Measurements from ENCODE around the gene IFNE. TPM values are rescaled to one million over a fixed set of nuclear protein-coding genes. Genes with fewer than 3 reads are reported as not detected.

IFNE gene
- total RNA-seq, 2 experiments from 2014 or later, result not detected

DNA sequence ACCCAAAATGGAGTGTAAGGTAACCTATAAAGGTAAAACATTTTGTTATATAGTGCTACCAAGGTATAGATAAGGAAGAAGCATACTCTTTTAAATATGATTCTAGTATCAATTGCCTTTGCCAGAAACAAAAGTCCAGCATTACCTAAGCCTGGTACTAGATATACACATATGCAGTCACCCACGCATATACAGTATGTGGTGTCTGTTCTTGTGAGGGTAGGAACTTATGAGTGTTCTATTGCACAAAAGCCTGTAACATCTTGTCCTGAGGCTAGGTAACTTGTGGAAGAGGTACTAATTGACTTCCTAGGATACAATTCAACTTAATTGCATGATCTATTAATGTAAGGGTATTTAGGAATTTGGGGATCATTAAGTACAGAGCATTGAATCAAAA lies 31.3 kb upstream of the IFNE start:
- no peak overlapping the region for H3K4me3 ChIP-seq (ENCODE audit: low read depth, low read length, poor library complexity, severe bottlenecking)
- BruUV-seq (replicated peaks), result no TSS peak
- no peaks in the 10 kb centered on the region for H3K9me3 ChIP-seq (ENCODE audit: low read length)
- H4K20me1 ChIP-seq (ENCODE audit: insufficient read depth, low read length), result no peaks in the 10 kb centered on the region
- no peaks in the 10 kb centered on the region for H3K36me3 ChIP-seq (ENCODE audit: insufficient read depth, low read length)
- ChIA-PET POLR2A (interaction anchor here (0.6 to 0.7 kb wide), 2 partner anchors 10 to 246 kb away, joined by 3 to 4 read pairs; no protein-coding TSS in a partner anchor), CTCF (ENCODE audit: unreplicated experiment) (no interaction called here)
- no peaks in the 10 kb centered on the region for H3K9me2 ChIP-seq (ENCODE audit: insufficient read depth, low read length)
- no peak overlapping the region for H3K4me2 ChIP-seq (ENCODE audit: low read length)
- intact Hi-C loops (cut with micrococcal nuclease; ENCODE audit: unreplicated experiment), result no loop called here
- H3K79me2 ChIP-seq (ENCODE audit: insufficient read depth, low read depth, low read length), result no peaks in the 10 kb centered on the region
- H3K4me1 ChIP-seq (ENCODE audit: insufficient read depth, low read length, poor library complexity, severe bottlenecking), result no peaks in the 10 kb centered on the region
- no peak overlapping the region for H2AFZ ChIP-seq (ENCODE audit: low read length)
- H3K27ac ChIP-seq (ENCODE audit: low read depth, low read length, poor library complexity, severe bottlenecking), result no peak overlapping the region
- no peak for DNase-seq (ENCODE audit: low spot score)
- TF ChIP-seq, protein P1, sequence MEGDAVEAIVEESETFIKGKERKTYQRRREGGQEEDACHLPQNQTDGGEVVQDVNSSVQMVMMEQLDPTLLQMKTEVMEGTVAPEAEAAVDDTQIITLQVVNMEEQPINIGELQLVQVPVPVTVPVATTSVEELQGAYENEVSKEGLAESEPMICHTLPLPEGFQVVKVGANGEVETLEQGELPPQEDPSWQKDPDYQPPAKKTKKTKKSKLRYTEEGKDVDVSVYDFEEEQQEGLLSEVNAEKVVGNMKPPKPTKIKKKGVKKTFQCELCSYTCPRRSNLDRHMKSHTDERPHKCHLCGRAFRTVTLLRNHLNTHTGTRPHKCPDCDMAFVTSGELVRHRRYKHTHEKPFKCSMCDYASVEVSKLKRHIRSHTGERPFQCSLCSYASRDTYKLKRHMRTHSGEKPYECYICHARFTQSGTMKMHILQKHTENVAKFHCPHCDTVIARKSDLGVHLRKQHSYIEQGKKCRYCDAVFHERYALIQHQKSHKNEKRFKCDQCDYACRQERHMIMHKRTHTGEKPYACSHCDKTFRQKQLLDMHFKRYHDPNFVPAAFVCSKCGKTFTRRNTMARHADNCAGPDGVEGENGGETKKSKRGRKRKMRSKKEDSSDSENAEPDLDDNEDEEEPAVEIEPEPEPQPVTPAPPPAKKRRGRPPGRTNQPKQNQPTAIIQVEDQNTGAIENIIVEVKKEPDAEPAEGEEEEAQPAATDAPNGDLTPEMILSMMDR (conservative IDR thresholded peaks at IDR 0.05; ENCODE audit: low read length), result no peak
- TF ChIP-seq EZH2phosphoT487 (IDR thresholded peaks at IDR 0.05; ENCODE audit: borderline replicate concordance, low read depth, low read length), result no peak

DNA sequence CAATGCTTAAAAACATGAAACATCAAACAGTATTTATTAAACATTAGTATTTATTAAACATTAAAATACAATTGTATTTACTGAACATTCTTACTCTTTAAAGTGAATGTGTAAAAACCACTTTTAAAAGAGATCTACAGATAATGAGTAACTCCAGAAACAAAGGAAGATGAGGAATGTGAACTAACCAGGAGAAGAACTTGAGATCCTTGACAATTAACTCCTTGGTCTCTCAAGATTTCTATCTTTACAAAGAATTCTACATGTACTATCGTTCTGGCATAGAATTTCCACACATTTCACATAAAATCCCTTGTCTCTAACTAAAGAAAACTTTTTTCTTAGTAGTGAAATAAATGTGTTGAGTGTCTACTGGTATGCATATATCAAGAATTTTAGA lies 28.7 kb upstream of the IFNE start:
- H3K4me3 ChIP-seq (ENCODE audit: low read depth, low read length, poor library complexity, severe bottlenecking), result no peak overlapping the region
- no peak overlapping the region for H3K4me2 ChIP-seq (ENCODE audit: low read length)
- H3K9me2 ChIP-seq (ENCODE audit: insufficient read depth, low read length), result no peaks in the 10 kb centered on the region
- no TSS peak for BruUV-seq (replicated peaks)
- H3K27ac ChIP-seq (ENCODE audit: low read depth, low read length, poor library complexity, severe bottlenecking), result no peak overlapping the region
- CTCF ChIA-PET (ENCODE audit: unreplicated experiment), result no interaction called here
- intact Hi-C loops (cut with micrococcal nuclease; ENCODE audit: unreplicated experiment), result no loop called here
- no peak for DNase-seq (ENCODE audit: low spot score)
- no peaks in the 10 kb centered on the region for H3K79me2 ChIP-seq (ENCODE audit: insufficient read depth, low read depth, low read length)
- H4K20me1 ChIP-seq (ENCODE audit: insufficient read depth, low read length), result no peaks in the 10 kb centered on the region
- POLR2A ChIA-PET, result no interaction called here
- no peak overlapping the region for H2AFZ ChIP-seq (ENCODE audit: low read length)
- H3K4me1 ChIP-seq (ENCODE audit: insufficient read depth, low read length, poor library complexity, severe bottlenecking), result no peaks in the 10 kb centered on the region
- no peaks in the 10 kb centered on the region for H3K9me3 ChIP-seq (ENCODE audit: low read length)
- TF ChIP-seq, protein P1 (conservative IDR thresholded peaks at IDR 0.05; ENCODE audit: low read length), result no peak
- TF ChIP-seq EZH2phosphoT487 (IDR thresholded peaks at IDR 0.05; ENCODE audit: borderline replicate concordance, low read depth, low read length), result no peak
- H3K36me3 ChIP-seq (ENCODE audit: insufficient read depth, low read length), result no peaks in the 10 kb centered on the region

DNA sequence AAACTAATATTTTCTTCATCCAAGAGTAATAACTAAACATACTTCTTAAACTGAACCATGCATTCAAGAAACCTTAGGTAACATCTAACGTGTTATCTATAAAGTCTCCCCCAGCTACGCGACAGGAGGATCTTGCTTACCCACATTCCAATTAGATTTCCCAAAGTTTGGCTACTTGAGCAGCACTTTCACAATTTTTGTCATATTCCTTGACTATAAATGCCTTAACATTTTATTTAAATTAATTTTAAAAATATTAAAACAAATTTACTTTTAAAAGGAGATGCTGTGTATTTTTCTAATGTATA lies 25.3 kb upstream of the IFNE start:
- Histone ChIP-seq H3K36me3 (ENCODE audit: insufficient read depth, low read length) (no peaks in the 10 kb centered on the region), H3K4me2 (ENCODE audit: low read length) (no peak overlapping the region), H3K79me2 (ENCODE audit: insufficient read depth, low read depth, low read length) (no peaks in the 10 kb centered on the region), H3K9me2 (ENCODE audit: insufficient read depth, low read length) (no peaks in the 10 kb centered on the region), H2AFZ (ENCODE audit: low read length) (no peak overlapping the region), H3K9me3 (ENCODE audit: low read length) (no peaks in the 10 kb centered on the region), H3K27ac (ENCODE audit: low read depth, low read length, poor library complexity, severe bottlenecking) (no peak overlapping the region), H3K4me3 (ENCODE audit: low read depth, low read length, poor library complexity, severe bottlenecking) (no peak overlapping the region), H4K20me1 (ENCODE audit: insufficient read depth, low read length) (no peaks in the 10 kb centered on the region), H3K4me1 (ENCODE audit: insufficient read depth, low read length, poor library complexity, severe bottlenecking) (no peaks in the 10 kb centered on the region)
- ChIA-PET POLR2A (no interaction called here), CTCF (ENCODE audit: unreplicated experiment) (no interaction called here)
- intact Hi-C loops (cut with micrococcal nuclease; ENCODE audit: unreplicated experiment), result no loop called here
- no TSS peak for BruUV-seq (replicated peaks)
- TF ChIP-seq, protein P1 (conservative IDR thresholded peaks at IDR 0.05; ENCODE audit: low read length), result no peak
- TF ChIP-seq EZH2phosphoT487 (IDR thresholded peaks at IDR 0.05; ENCODE audit: borderline replicate concordance, low read depth, low read length), result no peak
- no peak for DNase-seq (ENCODE audit: low spot score)
